MCF 10A (cell line): ENCODE results near the gene OR6C68. TPM values are rescaled to one million over a fixed set of nuclear protein-coding genes. Genes with fewer than 3 reads are reported as not detected.
"Not testable (repeated sequence)": the region's sequence is repeated elsewhere in the genome, so short reads cannot be mapped to it uniquely, and the experiment has no call there.

Experiments used
- BruUV-seq: library from RNA; stranded (reverse); fragments of 400-500 nt; replicated peaks from 2 replicates; lab custom pipeline; 2021; lab: Mats Ljungman, UMichigan
- CTCF ChIA-PET: fragments of 300-600 bp; sonication (Branson Sonifier 250); formaldehyde crosslinking; extraction: SDS; loops from one replicate; lab custom pipeline; 2021; ENCODE audit warnings: antibody characterized with exemption, inconsistent platforms; lab: Yijun Ruan, JAX
- POLR2A ChIA-PET: fragments of 300-600, 350-650 bp; sonication (Branson Sonifier 250); formaldehyde crosslinking; extraction: SDS; loops from one replicate; lab custom pipeline; 2020; ENCODE audit warnings: antibody characterized with exemption, inconsistent platforms; lab: Yijun Ruan, JAX
- DNase-seq: peaks from one replicate; pipeline ENCODE4 v3.0.0-alpha.2; 2018; ENCODE audit not compliant: unreplicated experiment
- H3K27ac Mint-ChIP-seq: one replicate; pipeline ENCODE4 v1.8.0; 2022; ENCODE audit warnings: mild to moderate bottlenecking, low read depth, mixed read lengths; ENCODE audit not compliant: unreplicated experiment
- H3K27me3 Mint-ChIP-seq: one replicate; pipeline ENCODE4 v1.8.0; 2022; ENCODE audit warnings: mixed read lengths; ENCODE audit not compliant: insufficient read depth, unreplicated experiment
- H3K36me3 Mint-ChIP-seq: one replicate; pipeline ENCODE4 v1.8.0; 2022; ENCODE audit warnings: mild to moderate bottlenecking, moderate library complexity, mixed read lengths; ENCODE audit not compliant: insufficient read depth, unreplicated experiment
- H3K4me1 Mint-ChIP-seq: one replicate; pipeline ENCODE4 v1.8.0; 2022; ENCODE audit warnings: mixed read lengths; ENCODE audit not compliant: insufficient read depth, unreplicated experiment
- H3K4me3 Mint-ChIP-seq: one replicate; pipeline ENCODE4 v1.8.0; 2022; ENCODE audit warnings: mild to moderate bottlenecking, moderate library complexity, mixed read lengths; ENCODE audit not compliant: unreplicated experiment
- H3K9me3 Mint-ChIP-seq: one replicate; pipeline ENCODE4 v1.8.0; 2022; ENCODE audit warnings: mixed read lengths; ENCODE audit not compliant: unreplicated experiment
- CTCF ChIP-seq: fragments of 200-600 bp; IDR thresholded peaks from one replicate; pipeline ENCODE4 v1.8.0; 2022; ENCODE audit warnings: antibody characterized with exemption, mild to moderate bottlenecking; ENCODE audit not compliant: unreplicated experiment
- intact Hi-C: fragments of 100-400 bp; cut with micrococcal nuclease; formaldehyde crosslinking; loops from 2 replicates; pipeline ENCODE4 v1.14.1; 2022
- total RNA-seq: library from RNA; stranded (reverse); gene quantifications from 2 replicates; pipeline ENCODE4 v1.2.3, GENCODE V29; 2022

The OR6C68 gene
- total RNA-seq, 1 experiment from 2014 or later: not detected

- no peak for DNase-seq
- TF ChIP-seq CTCF: no peak
- peaks cover 40% of the 10 kb centered on the region for H3K27me3 Mint-ChIP-seq
- no peaks in the 10 kb centered on the region for H3K36me3 Mint-ChIP-seq
- ChIA-PET CTCF (no interaction called here), POLR2A (no interaction called here)
- H3K9me3 Mint-ChIP-seq: no peaks in the 10 kb centered on the region
- intact Hi-C loops: no loop called here
- no peak overlapping the region for H3K27ac Mint-ChIP-seq
- H3K4me3 Mint-ChIP-seq: no peak overlapping the region
- no TSS peak for BruUV-seq
- no peaks in the 10 kb centered on the region for H3K4me1 Mint-ChIP-seq
These were observed 43.4 kb upstream of the OR6C68 start for GRCh38 chr12:55448825-55449224.

GRCh38 chr12:55464926-55465325 lies 27.3 kb upstream of the OR6C68 start:
- POLR2A ChIA-PET, H3K27ac Mint-ChIP-seq, H3K4me1 Mint-ChIP-seq, H3K4me3 Mint-ChIP-seq, BruUV-seq, H3K9me3 Mint-ChIP-seq, DNase-seq, H3K36me3 Mint-ChIP-seq, intact Hi-C loops: not testable (repeated sequence)
- peaks cover 77% of the 10 kb centered on the region for H3K27me3 Mint-ChIP-seq
- CTCF ChIA-PET: interaction anchor here (0.7 kb wide), 1 partner anchor 151 kb away, joined by 4 read pairs; no protein-coding TSS in a partner anchor

- BruUV-seq: no TSS peak
- Mint-ChIP-seq H3K36me3 (no peaks in the 10 kb centered on the region), H3K4me1 (no peaks in the 10 kb centered on the region), H3K27me3 (peaks cover 68% of the 10 kb centered on the region), H3K27ac (no peak overlapping the region), H3K4me3 (no peak overlapping the region), H3K9me3 (no peaks in the 10 kb centered on the region)
- intact Hi-C loops: no loop called here
- no peak for TF ChIP-seq CTCF
- ChIA-PET POLR2A (no interaction called here), CTCF (no interaction called here)
- no peak for DNase-seq
These were observed 24.3 kb upstream of the OR6C68 start for GRCh38 chr12:55467836-55468235.

GRCh38 chr12:55469291-55469690 lies 22.9 kb upstream of the OR6C68 start:
- intact Hi-C loops: no loop called here
- ChIA-PET POLR2A (no interaction called here), CTCF (interaction anchor here (0.6 kb wide), 1 partner anchor 330 kb away, joined by 4 read pairs; no protein-coding TSS in a partner anchor)
- Mint-ChIP-seq H3K4me1 (no peaks in the 10 kb centered on the region), H3K36me3 (no peaks in the 10 kb centered on the region), H3K27ac (no peak overlapping the region), H3K4me3 (no peak overlapping the region), H3K27me3 (peaks cover 68% of the 10 kb centered on the region), H3K9me3 (no peaks in the 10 kb centered on the region)
- BruUV-seq: no TSS peak
- DNase-seq: no peak
- no peak for TF ChIP-seq CTCF
